K562 (cell line): ENCODE results near the gene GFOD1. TPM values are rescaled to one million over a fixed set of nuclear protein-coding genes. Genes with fewer than 3 reads are reported as not detected.

Source experiments
- ATAC-seq: fragments of 200-7000 bp; cut with Tn5 transposase; 3 replicates; pipeline ENCODE4 v1.9.1; 2020; ENCODE audit warnings: moderate library complexity
- BruUV-seq: library from RNA; stranded (reverse); fragments of 400-500 nt; replicated peaks from 2 replicates; lab custom pipeline; 2021; lab: Mats Ljungman, UMichigan
- CTCF ChIA-PET: fragments of 300-600 bp; formaldehyde crosslinking; extraction: SDS; loops from one replicate; lab custom pipeline; 2021; ENCODE audit warnings: low intra/inter-chr PET ratio; lab: Yijun Ruan, JAX
- POLR2A ChIA-PET: fragments of 300-600, 350-650 bp; sonication (Branson Sonifier 250); formaldehyde crosslinking; extraction: SDS; loops from one replicate; lab custom pipeline; 2021; ENCODE audit warnings: antibody characterized with exemption, inconsistent platforms; lab: Yijun Ruan, JAX
- DNase-seq, 4 experiments: peaks; one replicate each; pipeline versions ENCODE4 v3.0.0 to v3.0.0-alpha.2; 2011 to 2018; ENCODE audit warnings: low spot score in 3 of 4, mixed read lengths in 3 of 4; ENCODE audit errors: extremely low read depth in 1 of 4
- FAIRE-seq: peaks from 2 replicates; lab custom pipeline; 2011; peaks lifted over from hg19 to GRCh38; lab: Jason Lieb, UNC
- H2AFZ ChIP-seq: 2 replicates; pipeline ENCODE4 v1.6.0; 2011; ENCODE audit warnings: low read depth, low read length, control low read depth, inconsistent platforms
- H3K27ac ChIP-seq: fragments of 200-600 bp; 3 replicates; pipeline ENCODE4 v1.8.0; 2011; ENCODE audit warnings: low read depth, mild to moderate bottlenecking, control low read depth, inconsistent platforms, low read length, moderate library complexity, mixed read lengths; ENCODE audit errors: extremely low read depth
- H3K27me3 ChIP-seq, 2 experiments: fragments of 300-600 bp in 1 of 2; 2 replicates in 1 of 2; 3 replicates in 1 of 2; pipeline versions ENCODE4 v1.6.0 to v1.8.0; 2011; ENCODE audit warnings: inconsistent platforms in 2 of 2, low read length in 2 of 2, mild to moderate bottlenecking in 1 of 2, mixed read lengths in 1 of 2, moderate library complexity in 1 of 2; ENCODE audit not compliant: control insufficient read depth in 2 of 2, insufficient read depth in 2 of 2
- H3K36me3 ChIP-seq: fragments of 300-600 bp; 3 replicates; pipeline ENCODE4 v1.8.0; 2011; ENCODE audit warnings: mild to moderate bottlenecking, low read length, inconsistent platforms; ENCODE audit not compliant: control insufficient read depth, insufficient read depth
- H3K4me1 ChIP-seq, 2 experiments: fragments of 200-600 bp in 1 of 2; replicated peaks in 1 of 2; 2 replicates in 1 of 2; 3 replicates in 1 of 2; pipeline versions ENCODE4 v1.5.1 to v1.8.0; 2011; ENCODE audit warnings: inconsistent platforms in 2 of 2, low read length in 2 of 2, mild to moderate bottlenecking in 1 of 2, mixed read lengths in 1 of 2, moderate library complexity in 1 of 2; ENCODE audit not compliant: control insufficient read depth in 2 of 2, insufficient read depth in 2 of 2
- H3K4me2 ChIP-seq: 2 replicates; pipeline ENCODE4 v1.6.1; 2011; ENCODE audit warnings: low read length, control low read depth, inconsistent platforms, mixed read lengths; ENCODE audit not compliant: insufficient read depth
- H3K4me3 ChIP-seq: fragments of 200-600 bp; sonication (generic), shearing (Covaris generic); 2 replicates; pipeline ENCODE4 v1.5.1; 2016; ENCODE audit warnings: control low read depth, inconsistent platforms
- H3K79me2 ChIP-seq: fragments of 200-600 bp; 3 replicates; pipeline ENCODE4 v1.8.0; 2011; ENCODE audit warnings: low read length, inconsistent platforms; ENCODE audit not compliant: control insufficient read depth, insufficient read depth
- H3K9ac ChIP-seq, 2 experiments: 2 replicates each; pipeline versions ENCODE4 v1.6.0 to v1.6.1; 2011; ENCODE audit warnings: low read depth in 2 of 2, low read length in 2 of 2, control low read depth in 1 of 2, inconsistent platforms in 1 of 2, mild to moderate bottlenecking in 1 of 2, mixed read lengths in 1 of 2; ENCODE audit not compliant: insufficient read depth in 1 of 2
- H3K9me1 ChIP-seq: one replicate; pipeline ENCODE4 v1.6.0; 2011; ENCODE audit warnings: inconsistent platforms, mild to moderate bottlenecking, low read length, moderate library complexity; ENCODE audit not compliant: control insufficient read depth, insufficient read depth
- H3K9me3 ChIP-seq: replicated peaks from 2 replicates; pipeline ENCODE4 v1.5.1; 2011; ENCODE audit warnings: low read depth, low read length, inconsistent platforms; ENCODE audit not compliant: control insufficient read depth, insufficient read depth
- H4K20me1 ChIP-seq: replicated peaks from 2 replicates; pipeline ENCODE4 v1.6.1; 2011; ENCODE audit warnings: low read length, inconsistent platforms, mixed read lengths; ENCODE audit not compliant: control insufficient read depth, insufficient read depth
- ATF4 ChIP-seq: fragments of 450-650 bp; formaldehyde crosslinking; IDR thresholded peaks from 2 replicates; pipeline ENCODE4 v1.4.0; 2022; ENCODE audit warnings: mild to moderate bottlenecking, moderate library complexity
- DACH1 ChIP-seq: fragments of 450-650 bp; IDR thresholded peaks from 2 replicates; pipeline ENCODE4 v1.6.1; 2018; ENCODE audit not compliant: partially characterized antibody
- DLX4 ChIP-seq: fragments of 250-450 bp; sonication (Bioruptor Pico); IDR thresholded peaks from 2 replicates; pipeline ENCODE4 v1.6.1; 2021; ENCODE audit warnings: mild to moderate bottlenecking
- ELF2 ChIP-seq: fragments of 250-450 bp; sonication (Bioruptor Pico); IDR thresholded peaks from 2 replicates; pipeline ENCODE4 v1.5.0; 2021; ENCODE audit warnings: mild to moderate bottlenecking
- ETS1 ChIP-seq: conservative IDR thresholded peaks from 2 replicates; pipeline ENCODE4 v1.6.1; 2011; ENCODE audit warnings: low read depth, mild to moderate bottlenecking, low read length; ENCODE audit not compliant: control insufficient read depth
- HDAC2 ChIP-seq: fragments of 450-650 bp; IDR thresholded peaks from 2 replicates; pipeline ENCODE4 v1.6.1; 2016; ENCODE audit warnings: mild to moderate bottlenecking
- HOXB6 ChIP-seq: fragments of 250-450 bp; sonication (Bioruptor Pico); IDR thresholded peaks from 2 replicates; pipeline ENCODE4 v1.5.1; 2022; ENCODE audit warnings: mild to moderate bottlenecking, borderline replicate concordance
- MAX ChIP-seq: sonication (generic); formaldehyde crosslinking; IDR thresholded peaks from 2 replicates; pipeline ENCODE4 v1.9.0; 2022; ENCODE audit warnings: mild to moderate bottlenecking, missing genetic modification reagents
- NFIC ChIP-seq: fragments of 450-650 bp; IDR thresholded peaks from 2 replicates; pipeline ENCODE4 v1.6.1; 2017; ENCODE audit warnings: mild to moderate bottlenecking, inconsistent platforms
- NR2C2 ChIP-seq, 2 experiments: fragments of 200-800 bp in 1 of 2; sonication (Bioruptor generic) in 1 of 2; sonication (generic) in 1 of 2; formaldehyde crosslinking in 1 of 2; IDR thresholded peaks; 2 replicates each; pipeline versions ENCODE4 v1.6.1 to v1.8.0; 2016 to 2022; ENCODE audit warnings: mild to moderate bottlenecking in 1 of 2, missing compliant biosample characterization in 1 of 2, missing genetic modification characterization in 1 of 2, missing genetic modification reagents in 1 of 2
- NR4A1 ChIP-seq, 2 experiments: fragments of 250-450 bp in 1 of 2; fragments of 450-650 bp in 1 of 2; sonication (Bioruptor Pico) in 1 of 2; IDR thresholded peaks; 2 replicates each; pipeline versions ENCODE4 v1.4.0 to v1.6.1; 2016 to 2020; ENCODE audit warnings: mild to moderate bottlenecking in 2 of 2, missing compliant biosample characterization in 1 of 2, missing genetic modification characterization in 1 of 2, moderate library complexity in 1 of 2
- NUFIP1 ChIP-seq: fragments of 450-650 bp; IDR thresholded peaks from 2 replicates; pipeline ENCODE4 v1.6.1; 2018; ENCODE audit not compliant: partially characterized antibody
- RAD51 ChIP-seq: fragments of 450-650 bp; IDR thresholded peaks from 2 replicates; pipeline ENCODE4 v1.7.1; 2016; ENCODE audit warnings: low read depth, mild to moderate bottlenecking, borderline replicate concordance
- SMAD2 ChIP-seq: fragments of 150-350 bp; IDR thresholded peaks from 2 replicates; pipeline ENCODE4 v1.6.1; 2014; ENCODE audit warnings: low read depth, mild to moderate bottlenecking, low read length
- SMARCA4 ChIP-seq: fragments of 450-650 bp; IDR thresholded peaks from 2 replicates; pipeline ENCODE4 v1.6.1; 2016
- TAF15 ChIP-seq: fragments of 200-400 bp; formaldehyde crosslinking; IDR thresholded peaks from 2 replicates; pipeline ENCODE4 v1.6.1; 2017; ENCODE audit warnings: mild to moderate bottlenecking, low read depth, low read length, moderate library complexity
- TEAD1 ChIP-seq, 2 experiments: fragments of 450-650 bp in 1 of 2; sonication (generic) in 1 of 2; formaldehyde crosslinking; IDR thresholded peaks; 2 replicates each; pipeline versions ENCODE4 v1.4.0 to v1.8.0; 2020 to 2022; ENCODE audit warnings: mild to moderate bottlenecking in 2 of 2, missing genetic modification reagents in 1 of 2
- ZBTB17 ChIP-seq: fragments of 450-650 bp; formaldehyde crosslinking; IDR thresholded peaks from 2 replicates; pipeline ENCODE4 v1.4.0; 2020; ENCODE audit warnings: mild to moderate bottlenecking
- ZNF133 ChIP-seq: fragments of 250-450 bp; sonication (Bioruptor Pico); IDR thresholded peaks from 2 replicates; pipeline ENCODE4 v1.4.0; 2020; ENCODE audit warnings: mild to moderate bottlenecking
- ZNF586 ChIP-seq: fragments of 450-650 bp; formaldehyde crosslinking; conservative IDR thresholded peaks from 2 replicates; pipeline ENCODE4 v1.4.0; 2020; ENCODE audit warnings: mild to moderate bottlenecking, moderate library complexity
- WGBS: fragments of 100-300 bp; shearing (Covaris generic); methylation state at CpG from one replicate; pipeline ENCODE4 v1.1.6; 2016; ENCODE audit warnings: low coverage, mixed read lengths; ENCODE audit not compliant: insufficient coverage; ENCODE audit errors: missing lambda C conversion rate; 5-methylcytosine and 5-hydroxymethylcytosine counted together
- in situ Hi-C: fragments of 300-500 bp; cut with MboI; formaldehyde crosslinking; loops from 4 replicates; pipeline ENCODE4 v1.15.0; 2018; ENCODE audit warnings: inconsistent platforms, mixed read lengths
- intact Hi-C: fragments of 100-400 bp; cut with micrococcal nuclease; formaldehyde crosslinking; loops from 2 replicates; pipeline ENCODE4 v1.14.2; 2022
- polyA plus RNA-seq, 8 experiments: library from polyadenylated mRNA; depleted of rRNA in 4 of 8; stranded (reverse) in 5 of 8; unstranded in 3 of 8; fragments of >200 nt; fragmentation: Nextera tagmentation in 2 of 8; fragmentation: Illumina TruSeq in 1 of 8; extraction: Ambion mirVana in 2 of 8; extraction: Trizol in 1 of 8; gene quantifications; 2 replicates each; pipeline versions ENCODE4 v1.2.1 to v1.2.3, GENCODE V29; 2011 to 2014; ENCODE audit warnings: inconsistent platforms in 1 of 8, missing spikeins in 1 of 8
- total RNA-seq, 7 experiments: library from RNA; depleted of rRNA in 6 of 7; stranded (reverse); fragments of >200 nt in 6 of 7; fragmentation: Illumina TruSeq in 2 of 7; extraction: Trizol in 2 of 7; gene quantifications; 2 replicates each; pipeline versions ENCODE4 v1.2.1 to v1.2.3, GENCODE V29; 2011 to 2021; ENCODE audit warnings: low replicate concordance in 1 of 7

GFOD1 gene
- total and polyA plus RNA-seq, 9 of the 15 experiments (the other 6 are each of a cell fraction or from before 2014, with no cell fraction given), result 3.8 to 12.0 (median 8.2) TPM

GRCh38 chr6:13486679-13487121 lies 700 bp downstream of the GFOD1 start:
- H3K9ac ChIP-seq, result peak overlapping the region; percentile 61 to 94; a peak in 3 of 4 replicates
- peak; percentile 60 to 75 (median 67) for DNase-seq
- under 1% methylated on average over 39 of the region's 39 CpGs for WGBS
- no peak for TF ChIP-seq DLX4 (CRISPR knock-in tag)
- TF ChIP-seq NR2C2 (CRISPR knock-in tag; IDR thresholded peaks at IDR 0.05), result peak; percentile 49; the same call in 1 of the 2 replicates
- no peak for TF ChIP-seq NR2C2 (tag; IDR thresholded peaks at IDR 0.05)
- TF ChIP-seq SMAD2, result no peak
- no peak for TF ChIP-seq HOXB6 (CRISPR knock-in tag)
- 0 out of 2 replicates have a peak, but pooled peaks have one; percentile 28 for TF ChIP-seq ATF4 (CRISPR knock-in tag)
- TF ChIP-seq ZBTB17 (CRISPR knock-in tag), result peak; percentile 15; the same call in 1 of the 2 replicates
- TF ChIP-seq SMARCA4, result no peak
- no peak for TF ChIP-seq ZNF133
- TF ChIP-seq ZNF586, result no peak
- TF ChIP-seq DACH1, result no peak
- TF ChIP-seq NR4A1 (CRISPR knock-in tag; IDR thresholded peaks at IDR 0.05), result no peak; the same call in 1 of the 2 replicates
- no peak for TF ChIP-seq NR4A1 (tag; IDR thresholded peaks at IDR 0.05)
- TF ChIP-seq NFIC, result peak; percentile 2; the same call in 1 of the 2 replicates
- TF ChIP-seq NUFIP1, result no peak
- no peak for TF ChIP-seq TAF15
- TF ChIP-seq MAX (CRISPR knock-in tag), result peak; percentile 86
- TF ChIP-seq TEAD1 (CRISPR knock-in tag; IDR thresholded peaks at IDR 0.05), result peak in 1 of 2 experiments; percentile 74; a peak in 2 of 4 replicates
- TF ChIP-seq ETS1, result peak; percentile 41; the same call in 1 of the 2 replicates
- no peak for TF ChIP-seq ELF2
- TF ChIP-seq RAD51, result no peak
- TF ChIP-seq HDAC2, result no peak

More at GRCh38 chr6:13486679-13487121, 700 bp downstream of the GFOD1 start:
- intact Hi-C loops (loop anchor here (2.0 to 5.0 kb wide), 3 partner anchors 89 to 150 kb away; no protein-coding TSS in a partner anchor), in situ Hi-C loops (no loop called here)
- BruUV-seq, result no TSS peak
- Histone ChIP-seq H4K20me1 (no peaks in the 10 kb centered on the region), H3K27me3 (no peaks in the 10 kb centered on the region; a peak in 1 of 5 replicates), H2AFZ (peak overlapping the region; percentile 92), H3K36me3 (no peaks in the 10 kb centered on the region), H3K9me3 (no peaks in the 10 kb centered on the region), H3K9me1 (no peaks in the 10 kb centered on the region), H3K4me1 (peaks cover 22 to 31% of the 10 kb centered on the region in 2 experiments), H3K79me2 (peaks cover 33% of the 10 kb centered on the region), H3K4me2 (peak overlapping the region; percentile 91), H3K27ac (peak overlapping the region; percentile 68; the same call in 2 of the 3 replicates), H3K4me3 (peak overlapping the region; percentile 62)
- ATAC-seq, result peak; percentile 74
- ChIA-PET CTCF (no interaction called here), POLR2A (interaction anchor here (1.8 kb wide), 1 partner anchor 34 kb away, joined by 5 read pairs; no protein-coding TSS in a partner anchor)
- FAIRE-seq, result no peak
